GM15510 (cell line): Measurements from ENCODE around the gene AMZ2.

Source experiments
- POLR2A ChIP-seq: IDR thresholded peaks from 3 replicates; pipeline ENCODE4 v1.6.1; 2011; ENCODE audit warnings: borderline replicate concordance; ENCODE audit not compliant: insufficient read length; ENCODE audit errors: extremely low read depth

The AMZ2 gene

GRCh38 chr17:68231541-68231940, 16.3 kb upstream of the AMZ2 start:
- no peak for TF ChIP-seq POLR2A

DNA sequence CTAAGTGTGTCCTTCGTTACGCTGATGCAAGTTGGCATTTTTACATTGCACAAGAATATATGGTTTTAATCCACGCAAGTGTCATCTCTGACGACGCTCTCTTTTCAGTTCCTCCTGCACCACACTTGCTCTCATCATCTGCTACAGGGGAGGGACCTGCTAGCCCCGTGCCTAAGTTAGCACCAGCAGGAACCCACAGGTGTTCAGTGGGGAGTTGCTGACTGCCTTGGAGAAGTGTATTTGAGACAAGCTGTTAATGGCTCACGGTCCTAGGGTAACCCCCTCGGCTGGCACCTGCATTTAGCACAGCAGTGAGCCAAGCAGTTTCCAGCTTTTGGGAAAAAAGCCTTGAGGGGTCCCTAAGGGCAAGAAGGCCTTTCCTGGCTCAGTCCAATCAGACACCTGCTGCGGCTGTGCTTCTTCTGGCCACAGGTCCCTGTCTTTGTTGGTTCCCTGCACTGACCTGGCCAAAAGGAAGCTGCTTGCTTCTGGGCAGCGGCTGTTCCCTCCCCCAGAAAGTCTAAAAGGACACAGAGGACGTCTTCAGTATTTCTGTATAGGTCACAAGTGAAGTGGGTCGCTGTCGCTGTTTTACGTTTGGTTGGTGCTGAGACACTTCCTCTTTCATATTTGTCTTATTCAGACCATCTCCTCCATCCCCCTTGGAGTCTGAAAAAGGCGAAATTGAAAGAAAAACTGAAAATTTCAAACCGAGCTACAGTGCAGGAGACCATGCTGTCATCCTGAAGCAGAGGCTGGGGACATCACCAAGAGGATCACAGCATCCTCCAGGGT, 10.3 kb upstream of the AMZ2 start:
- TF ChIP-seq POLR2A = peak; percentile 35

DNA sequence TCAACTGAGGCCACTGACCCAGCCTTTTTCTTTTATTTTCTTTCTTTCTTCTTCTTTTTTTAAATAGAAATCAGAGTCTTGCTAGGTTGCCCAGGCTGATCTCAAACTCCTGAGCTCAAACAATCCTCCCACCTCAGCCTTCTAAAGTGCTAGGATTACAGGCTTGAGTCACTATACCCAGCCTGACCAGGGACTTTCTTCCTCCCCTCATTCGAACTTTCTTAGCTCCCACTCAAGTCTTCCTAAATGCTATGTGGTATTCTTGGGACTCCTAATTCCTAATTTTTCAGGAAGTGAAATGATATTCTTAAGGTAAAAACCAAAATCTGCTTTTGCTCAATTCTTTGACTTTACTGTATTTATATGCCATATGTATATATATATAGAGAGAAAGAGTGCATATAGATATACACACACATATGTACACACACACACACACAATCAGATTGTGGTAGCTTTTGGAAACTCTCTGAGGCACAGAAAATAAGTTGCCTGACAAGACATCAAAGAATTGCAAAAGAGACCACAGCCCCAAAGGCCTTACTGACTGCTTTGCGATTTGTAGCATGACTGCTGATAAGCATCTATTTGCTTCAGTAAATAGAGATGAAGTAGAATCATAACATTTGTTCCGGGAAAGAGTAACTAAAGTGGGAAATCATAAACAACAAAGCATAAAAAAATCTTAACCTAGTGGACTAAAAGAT, 9.5 kb upstream of the AMZ2 start:
- no peak for TF ChIP-seq POLR2A

- no peak for TF ChIP-seq POLR2A
Measured at GRCh38 chr17:68238871-68239253, 9.0 kb upstream of the AMZ2 start.

DNA sequence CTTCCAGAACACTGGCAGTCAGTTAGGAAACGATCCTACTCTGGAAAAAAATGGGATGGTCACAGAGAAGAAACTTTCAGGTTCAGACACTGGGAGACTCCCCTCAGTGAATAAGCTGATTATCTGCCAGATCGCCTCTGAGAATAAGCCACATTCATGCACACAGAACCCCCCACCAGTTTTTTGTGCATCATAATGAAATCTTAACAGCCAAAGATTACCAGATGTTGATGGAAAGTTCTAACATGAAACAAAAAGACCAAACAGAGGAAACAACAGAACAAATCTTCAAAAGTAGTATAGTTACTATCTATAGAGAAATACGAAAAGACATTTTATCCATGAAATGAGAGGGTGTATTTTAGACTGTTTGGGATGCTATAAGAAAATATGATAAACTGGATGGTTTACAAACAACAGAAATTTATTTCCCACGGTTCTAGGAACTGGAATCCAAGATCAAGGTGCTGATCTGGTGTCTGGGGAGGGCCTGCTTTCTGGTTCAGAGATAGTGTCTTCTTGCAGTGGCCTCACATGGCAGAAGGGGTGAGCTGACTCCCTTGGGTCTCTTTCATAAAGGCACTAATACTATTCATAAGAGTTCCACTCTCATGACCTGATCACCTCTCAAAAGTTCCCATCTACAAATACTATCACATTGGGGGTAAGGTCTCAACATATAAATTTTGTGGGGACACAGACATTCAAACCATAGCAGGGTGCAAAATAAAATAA, 8.0 kb upstream of the AMZ2 start:
- no peak for TF ChIP-seq POLR2A

DNA sequence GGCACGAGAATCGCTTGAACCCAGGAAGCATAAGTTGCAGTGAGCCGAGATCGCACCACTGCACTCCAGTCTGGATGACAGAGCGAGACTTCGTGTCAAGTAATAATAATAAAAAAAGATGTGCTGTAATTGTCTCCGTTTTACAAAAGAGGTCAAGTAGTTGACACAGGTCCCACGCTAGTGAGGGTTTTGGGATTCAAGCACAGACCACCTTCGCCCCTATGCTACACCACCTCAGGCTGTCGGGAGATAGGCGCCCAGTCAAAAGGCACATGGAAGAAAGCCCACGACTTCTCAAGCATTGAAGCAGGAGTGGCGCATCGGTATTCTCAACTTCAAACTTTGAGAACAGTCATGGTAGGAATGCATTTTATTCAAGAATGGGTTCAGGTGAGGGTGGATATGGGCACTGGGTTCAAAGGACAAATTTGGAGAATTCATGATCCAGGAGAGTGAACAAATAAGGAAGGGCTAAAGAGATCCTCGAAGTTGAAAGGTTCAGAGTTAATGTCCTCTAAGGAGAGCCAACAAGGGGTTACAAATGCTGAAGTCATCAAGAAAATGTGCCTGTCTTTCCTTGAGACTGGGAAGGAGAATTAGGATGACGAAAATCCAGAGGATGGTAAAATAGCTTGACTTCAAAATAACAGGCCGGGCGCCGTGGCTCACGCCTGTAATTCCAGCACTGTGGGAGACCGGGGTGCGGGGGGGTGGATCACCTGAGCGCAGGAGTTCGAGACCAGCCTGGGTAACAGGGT, 1.4 kb upstream of the AMZ2 start:
- no peak for TF ChIP-seq POLR2A

DNA sequence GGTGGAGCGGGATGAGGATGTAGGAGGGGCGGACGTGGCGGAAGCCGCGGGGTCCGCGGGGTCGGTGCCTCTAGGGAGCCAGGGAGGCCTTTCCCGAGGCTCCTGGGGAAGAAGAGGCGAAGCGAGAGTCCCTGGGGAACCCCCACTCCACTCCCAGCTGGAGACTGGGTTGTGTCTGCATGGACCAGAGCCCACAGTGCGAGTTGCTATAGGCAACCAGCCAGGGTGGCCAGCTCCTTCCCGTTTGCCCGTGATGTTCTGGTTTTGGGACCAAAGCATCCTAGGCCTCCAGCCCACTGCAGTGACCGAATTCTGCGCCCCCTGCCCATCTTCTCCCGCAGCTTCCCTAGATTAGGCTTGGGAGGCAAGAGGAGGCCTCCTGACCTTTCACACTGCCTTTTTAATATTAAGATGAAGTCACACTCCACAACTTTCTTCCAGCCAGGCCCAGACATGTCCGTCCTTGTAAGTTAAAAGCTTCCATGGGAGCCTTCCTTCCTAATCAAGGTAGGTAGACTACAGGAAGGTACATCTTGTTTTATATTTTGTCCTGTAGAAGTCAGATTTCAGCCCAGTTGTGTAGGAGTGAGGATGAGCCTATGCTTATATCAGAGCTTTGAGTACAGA, 469 bp downstream of the AMZ2 start:
- TF ChIP-seq POLR2A = no peak

- no peak for TF ChIP-seq POLR2A
Measured at GRCh38 chr17:68248891-68249290, 1.0 kb downstream of the AMZ2 start.

GRCh38 chr17:68249354-68249765, 1.5 kb downstream of the AMZ2 start:
- TF ChIP-seq POLR2A = no peak

DNA sequence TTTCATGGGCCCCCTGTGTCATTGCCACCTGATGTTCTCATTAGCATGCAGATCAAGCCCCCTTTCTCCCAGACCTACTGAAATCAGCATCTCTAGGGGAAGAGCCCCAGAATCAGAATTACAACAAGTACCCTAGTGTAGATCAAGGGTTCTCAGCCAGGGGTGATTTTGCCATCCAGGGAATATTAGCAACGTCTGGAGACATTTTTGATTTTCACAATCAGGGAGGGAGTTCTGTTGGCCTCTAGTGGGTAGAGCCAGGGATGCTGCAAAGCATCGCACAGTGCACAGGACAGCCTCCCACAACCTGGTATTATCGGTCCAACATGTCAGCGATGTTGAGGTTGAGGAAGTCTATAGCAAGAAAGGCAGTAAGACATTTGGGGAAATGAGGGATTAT, 7.3 kb downstream of the AMZ2 start:
- no peak for TF ChIP-seq POLR2A

DNA sequence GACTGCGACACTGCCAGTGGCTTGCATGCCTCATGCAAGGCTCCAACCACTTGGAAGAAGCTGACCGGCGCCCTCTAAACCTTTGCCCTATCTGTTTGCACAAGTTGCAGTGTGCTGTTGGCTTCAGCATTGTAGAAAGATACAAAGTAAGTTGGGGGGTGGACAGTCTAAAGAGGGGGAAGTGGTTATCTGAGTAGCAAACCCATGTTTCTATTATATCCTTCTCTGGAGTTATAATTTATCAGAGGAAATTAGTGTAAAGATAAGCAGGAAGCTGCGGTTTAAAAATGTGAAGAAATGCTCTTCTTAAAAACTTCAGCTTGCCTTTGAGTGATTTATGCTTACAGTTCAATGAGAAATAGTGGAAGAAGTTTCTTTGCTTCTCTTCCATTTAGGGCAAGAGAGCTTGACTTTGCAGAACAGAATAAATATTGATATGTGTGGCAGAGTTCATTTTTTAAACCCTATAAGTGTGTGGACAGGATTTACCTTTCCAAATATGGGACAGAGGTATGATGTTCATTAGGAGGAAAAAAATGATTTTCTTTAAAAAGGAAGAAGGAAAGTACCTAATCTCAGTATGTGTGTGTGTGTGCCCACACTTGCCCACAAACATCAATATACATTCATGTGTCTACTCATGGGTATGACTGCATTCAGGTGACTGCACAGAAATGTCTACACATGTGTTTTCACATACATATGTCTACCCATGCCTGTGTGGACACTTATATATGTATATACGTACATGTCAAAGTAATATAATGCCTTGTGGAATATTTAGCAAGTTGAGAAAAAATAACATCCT, 8.1 kb downstream of the AMZ2 start:
- no peak for TF ChIP-seq POLR2A

- no peak for TF ChIP-seq POLR2A
Measured at GRCh38 chr17:68257934-68258333, 10.1 kb downstream of the AMZ2 start.

DNA sequence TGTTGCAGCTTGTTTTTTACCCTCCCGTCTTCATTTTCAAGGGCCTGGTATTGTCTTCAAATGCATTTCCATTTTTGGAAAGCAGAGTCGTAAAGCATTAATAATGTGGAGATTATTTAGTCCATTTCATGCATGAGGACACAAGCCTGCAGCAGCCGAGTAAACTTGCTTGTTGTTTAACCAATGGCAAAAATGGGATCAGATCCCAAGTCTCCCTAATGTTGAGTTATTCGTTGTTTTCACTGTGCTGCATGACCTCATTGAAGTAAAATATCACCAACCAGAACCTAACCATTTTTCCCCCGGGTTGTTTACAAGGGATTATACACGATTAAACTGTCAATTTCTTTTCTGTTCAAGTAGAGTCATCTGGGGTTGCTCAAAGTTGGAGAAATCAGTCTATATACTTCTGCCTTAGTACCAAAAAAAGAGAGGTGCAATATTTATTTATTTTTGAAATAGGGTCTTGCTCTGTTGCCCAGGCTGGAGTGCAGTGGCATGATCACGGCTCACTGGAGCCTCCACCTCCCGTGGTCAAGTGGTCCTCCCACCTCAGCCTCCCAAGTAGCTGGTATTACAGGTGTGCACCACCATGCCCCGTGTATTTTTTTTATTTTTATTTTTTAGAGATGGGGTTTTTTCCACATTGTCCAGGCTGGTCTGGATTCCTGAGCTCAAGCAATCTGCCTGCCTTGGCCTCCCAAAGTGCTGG, 12.4 kb downstream of the AMZ2 start:
- TF ChIP-seq POLR2A = no peak
